HepG2 (cell line): ENCODE data around the gene EIF5A2. TPM values are rescaled to one million over a fixed set of nuclear protein-coding genes. Genes with fewer than 3 reads are reported as not detected.
A peak's percentile ranks its signal among the peaks of the same experiment; 100 is the strongest.

Experiments used
- ADNP ChIP-seq: sonication (generic); formaldehyde crosslinking; IDR thresholded peaks from 2 replicates; pipeline ENCODE4 v1.4.0; 2020; ENCODE audit warnings: missing genetic modification reagents
- ASH2L ChIP-seq: fragments of 300-600, 200-600 bp; sonication (generic); IDR thresholded peaks from 2 replicates; pipeline ENCODE4 v1.7.0; 2017; ENCODE audit warnings: low read depth, mild to moderate bottlenecking, moderate library complexity, mixed read lengths, low read length; ENCODE audit not compliant: insufficient read length
- IKZF4 ChIP-seq: sonication (generic); formaldehyde crosslinking; IDR thresholded peaks from 2 replicates; pipeline ENCODE4 v1.5.1; 2020; ENCODE audit warnings: borderline replicate concordance, mild to moderate bottlenecking, low read depth, missing genetic modification reagents; ENCODE audit errors: not compliant biosample characterization
- SAFB2 ChIP-seq: sonication (generic); formaldehyde crosslinking; IDR thresholded peaks from 2 replicates; pipeline ENCODE4 v1.5.1; 2020; ENCODE audit warnings: missing genetic modification reagents, low read depth, mild to moderate bottlenecking, borderline replicate concordance
- SETDB1 ChIP-seq: sonication (generic); formaldehyde crosslinking; IDR thresholded peaks from 2 replicates; pipeline ENCODE4 v1.5.1; 2020; ENCODE audit warnings: missing genetic modification reagents, mild to moderate bottlenecking, borderline replicate concordance
- ZNF138 ChIP-seq: sonication (generic); formaldehyde crosslinking; IDR thresholded peaks from 2 replicates; pipeline ENCODE4 v1.5.0; 2020; ENCODE audit warnings: mild to moderate bottlenecking, low read depth, missing genetic modification reagents
- ZNF670 ChIP-seq: sonication (generic); formaldehyde crosslinking; IDR thresholded peaks from 2 replicates; pipeline ENCODE4 v1.8.0; 2022; ENCODE audit warnings: mild to moderate bottlenecking, missing genetic modification reagents, borderline replicate concordance
- ZNF883 ChIP-seq: sonication (generic); formaldehyde crosslinking; IDR thresholded peaks from 2 replicates; pipeline ENCODE4 v1.5.1; 2020; ENCODE audit warnings: mild to moderate bottlenecking, missing genetic modification reagents; ENCODE audit errors: not compliant biosample characterization
- polyA plus RNA-seq, 8 experiments: library from polyadenylated mRNA; depleted of rRNA in 3 of 8; stranded (reverse) in 7 of 8; unstranded in 1 of 8; fragments of >200 nt; fragmentation: Illumina TruSeq in 4 of 8; extraction: Trizol in 4 of 8; gene quantifications; 2 replicates each; pipeline versions ENCODE4 v1.2.1 to v1.2.3, GENCODE V29; 2011 to 2016; ENCODE audit warnings: low read depth in 4 of 8, missing spikeins in 1 of 8, mixed read lengths in 1 of 8; ENCODE audit not compliant: insufficient read depth in 1 of 8
- total RNA-seq, 5 experiments: library from RNA; depleted of rRNA; stranded (reverse); fragments of >200 nt; fragmentation: Illumina TruSeq; extraction: Trizol; gene quantifications; 2 replicates each; pipeline ENCODE4 v1.2.3, GENCODE V29; 2016; ENCODE audit warnings: low read depth in 1 of 5
- TF ChIP-seq, protein P1 (sequence below): sonication (generic); formaldehyde crosslinking; IDR thresholded peaks from 2 replicates; pipeline ENCODE4 v1.4.0; 2020; ENCODE audit warnings: missing genetic modification reagents, borderline replicate concordance
- TF ChIP-seq, protein P2 (sequence below): sonication (generic); formaldehyde crosslinking; conservative IDR thresholded peaks from 2 replicates; pipeline ENCODE4 v1.5.0; 2020; ENCODE audit warnings: missing genetic modification reagents
- TF ChIP-seq, protein P3 (sequence below): sonication (generic); formaldehyde crosslinking; IDR thresholded peaks from 2 replicates; pipeline ENCODE4; 2020; ENCODE audit warnings: missing genetic modification reagents, mild to moderate bottlenecking, borderline replicate concordance
- TF ChIP-seq, protein P4 (sequence below): sonication (generic); formaldehyde crosslinking; IDR thresholded peaks from 2 replicates; pipeline ENCODE4 v1.5.0; 2020; ENCODE audit warnings: missing genetic modification reagents
- TF ChIP-seq, protein P5 (sequence below): IDR thresholded peaks from 2 replicates; pipeline ENCODE4 v1.6.1; 2018; ENCODE audit warnings: missing genetic modification reagents

EIF5A2 gene
- total and polyA plus RNA-seq, 2 of the 13 experiments (the other 11 are each of a cell fraction or from before 2014, with no cell fraction given) = 3.5 to 9.4 TPM

DNA sequence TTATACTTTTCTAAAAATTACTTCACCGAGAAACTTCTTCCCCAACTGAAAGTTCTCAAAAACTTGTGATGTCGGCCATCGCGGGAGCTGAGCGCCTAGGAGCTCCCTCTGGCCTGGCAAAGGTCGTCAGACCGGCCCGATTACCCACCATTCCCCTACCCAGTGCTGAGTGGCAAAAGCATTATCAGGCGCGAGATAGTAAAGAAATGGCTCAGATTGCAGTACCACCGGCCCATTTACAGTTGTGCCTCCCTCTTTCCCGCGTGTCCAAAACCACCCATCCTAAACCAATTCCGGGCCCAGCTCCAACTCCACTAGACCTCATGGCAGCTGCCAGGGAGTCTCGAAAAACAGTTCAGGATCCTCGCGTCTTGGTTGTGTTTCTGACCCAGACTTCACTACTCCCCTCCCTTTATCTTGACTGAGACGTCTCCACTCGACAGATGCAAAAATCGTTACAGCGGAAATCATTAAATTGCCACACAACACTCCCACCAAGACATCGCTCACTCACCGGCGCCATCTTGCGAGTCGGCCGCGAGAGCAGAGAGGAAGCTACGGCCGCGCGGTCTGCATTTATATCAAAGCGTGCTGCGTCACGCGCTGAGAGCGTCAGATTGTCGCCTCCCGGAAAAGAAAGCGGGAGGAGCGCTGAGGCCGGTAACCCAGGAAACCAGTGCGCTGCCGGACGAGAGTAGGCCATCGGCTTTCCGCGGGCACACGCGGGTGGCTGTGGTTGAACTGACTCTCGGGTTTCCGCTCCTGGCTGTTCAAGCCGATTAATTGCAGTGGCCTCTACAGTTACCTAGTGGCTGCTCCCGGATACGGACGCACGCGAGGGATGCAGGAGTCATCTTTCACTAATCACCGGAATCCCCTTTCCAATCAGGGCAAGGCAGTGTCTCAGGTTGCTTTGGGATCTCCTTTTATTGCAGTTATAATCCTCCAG is 38.5 kb downstream of the EIF5A2 start, which contains the start of gene RPL22L1 (continued):
- TF ChIP-seq, protein P1, sequence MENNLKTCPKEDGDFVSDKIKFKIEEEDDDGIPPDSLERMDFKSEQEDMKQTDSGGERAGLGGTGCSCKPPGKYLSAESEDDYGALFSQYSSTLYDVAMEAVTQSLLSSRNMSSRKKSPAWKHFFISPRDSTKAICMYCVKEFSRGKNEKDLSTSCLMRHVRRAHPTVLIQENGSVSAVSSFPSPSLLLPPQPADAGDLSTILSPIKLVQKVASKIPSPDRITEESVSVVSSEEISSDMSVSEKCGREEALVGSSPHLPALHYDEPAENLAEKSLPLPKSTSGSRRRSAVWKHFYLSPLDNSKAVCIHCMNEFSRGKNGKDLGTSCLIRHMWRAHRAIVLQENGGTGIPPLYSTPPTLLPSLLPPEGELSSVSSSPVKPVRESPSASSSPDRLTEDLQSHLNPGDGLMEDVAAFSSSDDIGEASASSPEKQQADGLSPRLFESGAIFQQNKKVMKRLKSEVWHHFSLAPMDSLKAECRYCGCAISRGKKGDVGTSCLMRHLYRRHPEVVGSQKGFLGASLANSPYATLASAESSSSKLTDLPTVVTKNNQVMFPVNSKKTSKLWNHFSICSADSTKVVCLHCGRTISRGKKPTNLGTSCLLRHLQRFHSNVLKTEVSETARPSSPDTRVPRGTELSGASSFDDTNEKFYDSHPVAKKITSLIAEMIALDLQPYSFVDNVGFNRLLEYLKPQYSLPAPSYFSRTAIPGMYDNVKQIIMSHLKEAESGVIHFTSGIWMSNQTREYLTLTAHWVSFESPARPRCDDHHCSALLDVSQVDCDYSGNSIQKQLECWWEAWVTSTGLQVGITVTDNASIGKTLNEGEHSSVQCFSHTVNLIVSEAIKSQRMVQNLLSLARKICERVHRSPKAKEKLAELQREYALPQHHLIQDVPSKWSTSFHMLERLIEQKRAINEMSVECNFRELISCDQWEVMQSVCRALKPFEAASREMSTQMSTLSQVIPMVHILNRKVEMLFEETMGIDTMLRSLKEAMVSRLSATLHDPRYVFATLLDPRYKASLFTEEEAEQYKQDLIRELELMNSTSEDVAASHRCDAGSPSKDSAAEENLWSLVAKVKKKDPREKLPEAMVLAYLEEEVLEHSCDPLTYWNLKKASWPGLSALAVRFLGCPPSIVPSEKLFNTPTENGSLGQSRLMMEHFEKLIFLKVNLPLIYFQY (CRISPR knock-in tag) = no peak
- TF ChIP-seq, protein P2, sequence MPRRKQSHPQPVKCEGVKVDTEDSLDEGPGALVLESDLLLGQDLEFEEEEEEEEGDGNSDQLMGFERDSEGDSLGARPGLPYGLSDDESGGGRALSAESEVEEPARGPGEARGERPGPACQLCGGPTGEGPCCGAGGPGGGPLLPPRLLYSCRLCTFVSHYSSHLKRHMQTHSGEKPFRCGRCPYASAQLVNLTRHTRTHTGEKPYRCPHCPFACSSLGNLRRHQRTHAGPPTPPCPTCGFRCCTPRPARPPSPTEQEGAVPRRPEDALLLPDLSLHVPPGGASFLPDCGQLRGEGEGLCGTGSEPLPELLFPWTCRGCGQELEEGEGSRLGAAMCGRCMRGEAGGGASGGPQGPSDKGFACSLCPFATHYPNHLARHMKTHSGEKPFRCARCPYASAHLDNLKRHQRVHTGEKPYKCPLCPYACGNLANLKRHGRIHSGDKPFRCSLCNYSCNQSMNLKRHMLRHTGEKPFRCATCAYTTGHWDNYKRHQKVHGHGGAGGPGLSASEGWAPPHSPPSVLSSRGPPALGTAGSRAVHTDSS (CRISPR knock-in tag) = no peak
- peak; percentile 90 for TF ChIP-seq ASH2L
- no peak for TF ChIP-seq ZNF883
- no peak for TF ChIP-seq SETDB1 (CRISPR knock-in tag)
- TF ChIP-seq IKZF4 (CRISPR knock-in tag) = no peak
- TF ChIP-seq ADNP (CRISPR knock-in tag) = no peak
- no peak; the same call in 1 of the 2 replicates for TF ChIP-seq SAFB2
- TF ChIP-seq, protein P3, sequence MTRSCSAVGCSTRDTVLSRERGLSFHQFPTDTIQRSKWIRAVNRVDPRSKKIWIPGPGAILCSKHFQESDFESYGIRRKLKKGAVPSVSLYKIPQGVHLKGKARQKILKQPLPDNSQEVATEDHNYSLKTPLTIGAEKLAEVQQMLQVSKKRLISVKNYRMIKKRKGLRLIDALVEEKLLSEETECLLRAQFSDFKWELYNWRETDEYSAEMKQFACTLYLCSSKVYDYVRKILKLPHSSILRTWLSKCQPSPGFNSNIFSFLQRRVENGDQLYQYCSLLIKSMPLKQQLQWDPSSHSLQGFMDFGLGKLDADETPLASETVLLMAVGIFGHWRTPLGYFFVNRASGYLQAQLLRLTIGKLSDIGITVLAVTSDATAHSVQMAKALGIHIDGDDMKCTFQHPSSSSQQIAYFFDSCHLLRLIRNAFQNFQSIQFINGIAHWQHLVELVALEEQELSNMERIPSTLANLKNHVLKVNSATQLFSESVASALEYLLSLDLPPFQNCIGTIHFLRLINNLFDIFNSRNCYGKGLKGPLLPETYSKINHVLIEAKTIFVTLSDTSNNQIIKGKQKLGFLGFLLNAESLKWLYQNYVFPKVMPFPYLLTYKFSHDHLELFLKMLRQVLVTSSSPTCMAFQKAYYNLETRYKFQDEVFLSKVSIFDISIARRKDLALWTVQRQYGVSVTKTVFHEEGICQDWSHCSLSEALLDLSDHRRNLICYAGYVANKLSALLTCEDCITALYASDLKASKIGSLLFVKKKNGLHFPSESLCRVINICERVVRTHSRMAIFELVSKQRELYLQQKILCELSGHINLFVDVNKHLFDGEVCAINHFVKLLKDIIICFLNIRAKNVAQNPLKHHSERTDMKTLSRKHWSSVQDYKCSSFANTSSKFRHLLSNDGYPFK (CRISPR knock-in tag) = peak; percentile 90
- no peak; the same call in 1 of the 2 replicates for TF ChIP-seq ZNF138 (CRISPR knock-in tag)
- TF ChIP-seq ZNF670 = no peak
- TF ChIP-seq, protein P4, sequence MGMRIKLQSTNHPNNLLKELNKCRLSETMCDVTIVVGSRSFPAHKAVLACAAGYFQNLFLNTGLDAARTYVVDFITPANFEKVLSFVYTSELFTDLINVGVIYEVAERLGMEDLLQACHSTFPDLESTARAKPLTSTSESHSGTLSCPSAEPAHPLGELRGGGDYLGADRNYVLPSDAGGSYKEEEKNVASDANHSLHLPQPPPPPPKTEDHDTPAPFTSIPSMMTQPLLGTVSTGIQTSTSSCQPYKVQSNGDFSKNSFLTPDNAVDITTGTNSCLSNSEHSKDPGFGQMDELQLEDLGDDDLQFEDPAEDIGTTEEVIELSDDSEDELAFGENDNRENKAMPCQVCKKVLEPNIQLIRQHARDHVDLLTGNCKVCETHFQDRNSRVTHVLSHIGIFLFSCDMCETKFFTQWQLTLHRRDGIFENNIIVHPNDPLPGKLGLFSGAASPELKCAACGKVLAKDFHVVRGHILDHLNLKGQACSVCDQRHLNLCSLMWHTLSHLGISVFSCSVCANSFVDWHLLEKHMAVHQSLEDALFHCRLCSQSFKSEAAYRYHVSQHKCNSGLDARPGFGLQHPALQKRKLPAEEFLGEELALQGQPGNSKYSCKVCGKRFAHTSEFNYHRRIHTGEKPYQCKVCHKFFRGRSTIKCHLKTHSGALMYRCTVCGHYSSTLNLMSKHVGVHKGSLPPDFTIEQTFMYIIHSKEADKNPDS = 0 out of 2 replicates have a peak, but pooled peaks have one; percentile 18
- TF ChIP-seq, protein P5, sequence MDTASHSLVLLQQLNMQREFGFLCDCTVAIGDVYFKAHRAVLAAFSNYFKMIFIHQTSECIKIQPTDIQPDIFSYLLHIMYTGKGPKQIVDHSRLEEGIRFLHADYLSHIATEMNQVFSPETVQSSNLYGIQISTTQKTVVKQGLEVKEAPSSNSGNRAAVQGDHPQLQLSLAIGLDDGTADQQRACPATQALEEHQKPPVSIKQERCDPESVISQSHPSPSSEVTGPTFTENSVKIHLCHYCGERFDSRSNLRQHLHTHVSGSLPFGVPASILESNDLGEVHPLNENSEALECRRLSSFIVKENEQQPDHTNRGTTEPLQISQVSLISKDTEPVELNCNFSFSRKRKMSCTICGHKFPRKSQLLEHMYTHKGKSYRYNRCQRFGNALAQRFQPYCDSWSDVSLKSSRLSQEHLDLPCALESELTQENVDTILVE (CRISPR knock-in tag) = no peak
